HG03196 (cell line): Measurements from ENCODE around the gene LIPG.
"Not testable (repeated sequence)": the region's sequence is repeated elsewhere in the genome, so short reads cannot be mapped to it uniquely, and the experiment has no call there.

Experiments used
- ATAC-seq: cut with Tn5 transposase; IDR thresholded peaks from one replicate; pipeline ENCODE4 v1.9.1; 2021; ENCODE audit not compliant: unreplicated experiment

Gene LIPG

GRCh38 chr18:49546278-49546677, 15.6 kb upstream of the LIPG start:
- ATAC-seq, result no peak

DNA sequence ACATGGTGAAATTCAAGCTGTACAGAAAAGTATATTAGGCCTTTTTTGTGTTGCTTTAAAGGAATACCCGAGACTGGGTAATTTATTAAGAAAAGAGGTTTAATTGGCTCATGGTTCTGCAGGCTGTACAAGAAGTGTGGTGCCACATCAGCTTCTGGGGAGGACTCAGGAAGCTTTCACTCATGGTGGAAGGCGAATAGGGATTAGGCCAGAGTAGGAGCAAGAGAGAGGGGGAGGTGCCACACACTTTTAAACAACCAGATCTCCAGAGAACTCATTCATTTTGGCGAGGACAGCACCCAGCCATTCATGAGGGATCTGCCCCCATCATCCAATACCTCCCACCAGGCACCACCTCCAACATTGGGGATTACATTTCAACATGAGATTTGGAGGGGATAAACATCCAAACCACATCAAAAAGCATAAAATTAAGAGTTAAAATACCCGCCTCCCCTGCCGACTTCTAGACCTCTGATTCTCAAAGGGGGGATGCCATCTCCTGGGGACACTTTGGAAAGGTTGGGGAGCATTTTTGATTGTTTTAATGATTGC, 15.1 kb upstream of the LIPG start:
- ATAC-seq, result no peak

- no peak for ATAC-seq
Observed at GRCh38 chr18:49547701-49548100, 14.2 kb upstream of the LIPG start.

GRCh38 chr18:49548229-49548636, 13.6 kb upstream of the LIPG start:
- ATAC-seq, result no peak

GRCh38 chr18:49550621-49551339, 11.1 kb upstream of the LIPG start:
- ATAC-seq, result no peak

GRCh38 chr18:49553003-49553402, 8.9 kb upstream of the LIPG start:
- ATAC-seq, result no peak

DNA sequence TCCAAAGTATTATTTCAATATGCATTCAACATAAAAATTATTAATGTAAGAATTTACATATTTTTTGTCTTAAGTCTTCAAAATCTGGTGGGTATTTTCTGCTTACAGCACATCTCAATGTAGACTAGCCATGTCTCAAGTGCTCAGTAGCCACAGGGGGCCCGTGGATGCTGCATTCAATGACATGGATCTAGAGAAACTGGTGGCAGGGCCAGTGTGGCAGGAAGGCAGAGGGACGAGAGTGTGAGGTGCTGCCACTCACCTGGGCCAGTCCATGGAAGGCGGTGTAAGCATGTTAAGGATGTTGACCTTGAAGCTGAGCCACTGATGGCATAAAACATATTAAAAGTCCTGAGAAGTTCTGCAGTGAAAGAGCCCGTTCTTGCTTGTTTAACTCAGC, 6.2 kb upstream of the LIPG start:
- no peak for ATAC-seq

DNA sequence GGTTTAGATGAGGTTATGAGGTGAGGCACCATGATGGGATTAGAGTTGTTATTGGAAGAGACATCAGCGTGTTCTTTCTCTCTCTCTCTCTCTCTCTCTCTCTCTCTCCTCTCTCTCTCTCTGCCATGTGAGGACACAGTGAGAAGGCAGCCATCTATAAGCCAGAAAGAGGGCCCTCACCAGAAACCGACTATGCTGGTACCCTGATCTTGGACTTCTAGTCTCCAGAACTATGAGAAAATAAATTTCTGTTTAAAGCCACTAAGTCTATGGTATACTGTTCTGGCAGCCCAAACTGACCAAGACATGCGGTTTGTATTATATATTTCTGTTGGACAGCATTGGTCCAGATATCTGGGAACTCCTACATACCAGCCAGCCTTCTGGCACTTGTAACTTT, 3.5 kb upstream of the LIPG start:
- ATAC-seq, result no peak

DNA sequence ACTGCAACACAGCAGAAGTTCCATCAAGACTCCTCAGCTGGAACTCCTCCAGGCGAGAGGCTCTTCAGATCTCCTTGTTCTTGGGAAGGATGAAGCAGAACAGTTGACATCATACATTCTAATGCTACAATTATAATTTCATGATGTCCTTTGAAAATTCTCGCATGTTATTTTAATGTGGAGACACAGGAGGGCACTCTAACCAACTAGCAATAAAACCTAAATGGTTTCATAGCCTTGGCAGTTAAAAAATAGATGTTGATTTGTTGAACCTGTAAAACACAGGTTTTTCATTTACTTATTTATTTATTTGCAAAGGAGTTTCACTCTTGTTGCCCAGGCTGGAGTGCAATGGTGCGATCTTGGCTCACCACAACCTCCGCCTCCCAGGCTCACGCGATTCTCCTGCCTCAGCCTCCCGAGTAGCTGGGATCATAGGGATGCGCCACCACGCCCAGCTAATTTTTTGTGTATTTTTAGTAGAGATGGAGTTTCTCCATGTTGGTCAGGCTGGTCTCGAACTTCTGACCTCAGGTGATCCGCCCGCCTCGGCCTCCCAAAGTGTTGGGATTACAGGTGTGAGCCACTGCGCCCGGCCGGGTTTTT, 2.4 kb upstream of the LIPG start:
- not testable (repeated sequence) for ATAC-seq

- no peak for ATAC-seq
Observed at GRCh38 chr18:49560277-49560623, 1.6 kb upstream of the LIPG start.

DNA sequence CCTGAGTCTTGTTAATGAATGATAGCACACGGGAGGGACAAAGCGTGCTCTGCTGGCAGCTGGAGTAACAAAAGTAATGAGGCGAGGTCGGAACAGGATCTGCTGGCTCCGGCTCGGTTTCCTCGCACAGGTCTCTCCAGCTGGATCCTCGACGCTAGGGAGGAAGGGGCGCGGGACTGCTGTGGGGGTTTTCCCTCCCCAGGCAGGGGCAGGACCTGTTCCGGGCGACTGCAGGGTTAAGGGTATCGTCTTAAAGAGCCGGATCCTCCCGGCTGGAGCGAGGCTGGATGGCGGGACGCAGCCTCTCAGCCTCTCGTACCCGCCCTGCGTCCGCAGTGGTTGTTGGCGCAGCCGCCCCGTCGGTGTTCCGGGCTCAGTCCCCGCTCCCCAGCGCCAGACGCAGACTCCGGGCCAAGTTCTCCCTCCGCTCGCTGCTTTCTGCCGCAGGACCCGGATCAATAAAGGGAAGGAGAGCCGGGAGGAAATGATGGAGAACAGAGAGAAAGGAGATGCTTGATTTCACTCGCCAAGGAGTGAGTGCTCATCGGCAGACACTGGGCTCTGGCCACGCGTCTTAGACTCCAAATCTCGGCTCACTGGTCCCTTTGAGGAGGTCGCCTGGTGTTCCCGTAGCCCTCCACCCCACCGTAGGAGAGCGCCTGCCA, 1.1 kb upstream of the LIPG start:
- no peak for ATAC-seq

DNA sequence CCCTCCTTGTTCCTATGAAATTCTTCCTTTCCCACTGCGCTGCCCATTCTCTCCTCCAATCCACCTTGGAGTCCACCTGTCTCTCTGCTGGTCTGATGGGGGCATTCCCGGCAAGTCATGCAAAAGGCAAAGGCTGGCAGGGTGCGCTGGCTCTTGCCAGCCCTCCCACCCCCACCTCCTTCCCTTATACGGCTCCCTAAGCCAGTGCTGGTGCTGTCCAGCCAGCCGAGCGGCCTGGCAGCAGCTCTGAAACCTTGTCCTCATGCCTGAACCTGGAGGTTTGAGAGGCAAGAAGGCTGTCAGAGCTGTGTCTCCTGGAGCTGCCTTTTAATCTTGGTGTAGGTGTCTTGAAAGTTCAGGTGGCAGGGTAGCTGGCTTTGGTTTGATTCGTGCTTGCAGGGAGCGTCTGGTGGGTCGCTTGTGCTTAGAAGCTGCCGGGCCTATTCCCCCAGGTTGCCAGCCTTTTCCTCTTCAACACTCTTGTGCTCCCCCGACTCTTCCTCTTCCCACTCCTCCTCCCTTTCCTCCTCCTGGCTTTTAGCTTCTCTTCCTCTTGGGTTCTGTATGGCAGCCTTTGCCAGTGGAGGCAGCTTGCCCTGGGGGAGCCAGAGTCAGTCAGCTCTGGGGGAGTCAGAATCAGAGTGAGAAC, 748 bp downstream of the LIPG start:
- ATAC-seq, result no peak

DNA sequence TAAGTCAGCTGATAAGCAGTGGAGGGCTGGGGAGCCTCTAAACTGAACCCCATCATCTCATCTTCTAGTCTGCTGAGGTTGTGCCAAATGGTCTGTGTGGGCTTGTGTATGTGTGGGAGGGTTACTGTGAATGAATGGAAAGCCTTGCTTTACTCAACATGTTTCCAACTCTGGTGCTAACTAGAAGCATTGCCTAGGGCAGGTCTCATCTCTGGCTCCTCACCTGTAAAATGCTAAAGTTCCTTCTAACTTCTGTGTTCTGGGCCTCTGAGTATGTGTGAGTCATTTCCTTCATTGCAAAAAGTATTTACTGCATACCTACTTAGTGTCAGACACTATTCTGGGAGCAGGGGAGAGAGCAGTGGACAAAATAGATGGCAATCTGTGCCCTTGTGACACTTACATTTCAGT, 1.3 kb downstream of the LIPG start:
- no peak for ATAC-seq

DNA sequence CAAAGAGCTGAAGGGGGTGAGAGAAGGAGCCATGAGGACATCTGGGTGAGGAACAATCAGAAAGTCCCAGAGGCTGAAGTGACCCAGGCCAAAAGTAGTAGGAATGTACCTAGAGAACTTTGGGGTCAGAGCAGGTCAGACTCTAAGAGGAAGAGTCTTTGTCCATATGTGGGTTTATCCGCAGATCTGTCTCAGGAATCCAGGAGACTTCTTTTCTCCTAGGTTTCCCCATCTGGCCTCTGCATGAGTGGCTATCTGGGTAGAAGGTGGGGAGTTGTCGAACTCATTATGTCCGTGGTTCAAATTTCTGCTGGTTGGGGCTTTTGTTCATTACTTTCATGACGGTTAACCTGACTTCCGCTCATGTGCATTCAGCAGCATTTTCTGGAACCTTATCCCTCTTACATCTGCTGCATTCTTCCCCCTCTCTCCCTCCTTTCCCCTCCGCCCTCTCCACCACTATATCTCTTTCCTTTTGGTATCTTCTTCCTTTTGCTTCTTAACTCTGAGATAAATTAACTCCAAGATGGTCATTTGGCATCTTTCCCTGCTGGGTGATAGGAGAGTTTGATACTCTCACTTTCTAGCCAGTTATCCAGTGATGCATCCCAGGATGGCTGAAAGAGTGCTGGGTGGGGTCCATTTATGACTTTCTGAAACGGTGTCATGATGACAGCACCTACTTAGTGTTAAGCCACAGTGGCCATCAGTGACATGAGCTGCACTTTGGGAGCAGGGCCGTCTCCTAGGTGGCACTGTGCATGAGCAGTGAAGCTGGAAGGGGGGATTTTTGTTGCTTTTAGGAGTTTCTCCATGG, 2.1 kb downstream of the LIPG start:
- no peak for ATAC-seq

GRCh38 chr18:49564518-49564834, 2.6 kb downstream of the LIPG start:
- ATAC-seq, result no peak

DNA sequence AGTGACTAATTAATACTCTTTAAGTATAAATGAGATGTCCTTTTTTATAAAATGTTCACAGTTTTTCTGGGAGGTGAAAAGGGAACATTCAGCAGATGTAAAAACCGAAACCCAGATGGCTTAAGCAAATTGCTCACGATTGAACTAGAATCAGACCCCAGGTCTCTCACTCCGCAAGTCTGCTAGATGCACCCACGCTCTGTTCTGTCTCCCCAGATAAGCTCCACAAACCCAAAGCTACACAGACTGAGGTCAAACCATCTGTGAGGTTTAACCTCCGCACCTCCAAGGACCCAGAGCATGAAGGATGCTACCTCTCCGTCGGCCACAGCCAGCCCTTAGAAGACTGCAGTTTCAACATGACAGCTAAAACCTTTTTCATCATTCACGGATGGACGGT, 3.2 kb downstream of the LIPG start:
- ATAC-seq, result no peak

DNA sequence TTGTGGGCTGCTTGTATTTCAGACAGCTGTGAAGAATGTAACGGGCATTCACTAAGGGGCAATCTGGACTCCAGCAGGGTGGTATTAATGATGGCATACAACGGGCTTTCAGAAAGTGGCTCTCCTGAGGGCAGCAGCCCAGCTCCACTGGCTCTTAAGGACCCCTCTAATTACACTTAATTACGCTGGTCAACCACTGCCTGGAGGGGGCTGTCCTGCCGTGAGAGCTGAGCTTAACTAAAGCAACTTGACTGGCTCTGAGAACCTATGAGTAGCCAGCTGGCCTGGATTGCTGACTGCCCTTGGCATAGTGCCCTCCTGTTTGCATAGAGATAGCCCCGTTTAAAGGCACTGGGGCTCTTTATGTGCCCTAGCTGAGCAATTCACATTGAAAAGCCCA, 3.8 kb downstream of the LIPG start:
- ATAC-seq, result no peak

GRCh38 chr18:49566217-49566770, 4.4 kb downstream of the LIPG start:
- no peak for ATAC-seq

GRCh38 chr18:49566985-49567384, 5.1 kb downstream of the LIPG start:
- ATAC-seq, result no peak

GRCh38 chr18:49569724-49570123, 7.9 kb downstream of the LIPG start:
- no peak for ATAC-seq

DNA sequence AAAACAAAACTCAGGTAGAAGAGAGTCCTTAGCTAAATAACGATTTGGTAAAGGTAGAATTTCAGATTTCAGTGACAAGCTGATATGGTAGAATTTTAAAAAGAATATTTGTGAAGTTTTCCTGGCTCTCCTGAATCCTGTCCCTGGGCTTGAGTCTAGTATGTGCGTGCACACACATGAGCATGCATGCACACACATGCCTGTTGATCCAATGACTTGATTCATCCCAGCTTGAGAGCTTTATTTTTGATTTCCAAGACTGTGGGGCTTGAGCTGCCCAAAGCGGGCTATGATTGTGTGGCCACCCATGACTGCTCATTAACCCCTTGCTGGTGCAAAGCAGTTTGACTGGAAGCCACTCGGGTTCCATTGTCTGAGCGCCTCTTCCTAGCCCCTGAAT, 9.0 kb downstream of the LIPG start:
- no peak for ATAC-seq
